Astrocyte of the spinal cord (primary cell): Measurements from ENCODE around the gene FBXL16.

ENCODE experiments used
- DNase-seq: peaks from one replicate; pipeline ENCODE4 v3.0.0; 2011; ENCODE audit warnings: low read depth, low spot score
- H3K4me3 ChIP-seq: 2 replicates; pipeline ENCODE4 v1.5.1; 2011; ENCODE audit warnings: low read depth, mild to moderate bottlenecking, low read length, moderate library complexity
- CTCF ChIP-seq: IDR thresholded peaks from 2 replicates; pipeline ENCODE4 v1.5.1; 2012; ENCODE audit warnings: low read depth, mild to moderate bottlenecking, low read length, inconsistent platforms
- in situ Hi-C: cut with HindIII; loops from 2 replicates; pipeline ENCODE4 v1.10.0; 2017; ENCODE audit warnings: low sequenced_read_pairs

The FBXL16 gene

GRCh38 chr16:708959-709358, 3.4 kb upstream of the FBXL16 start:
- TF ChIP-seq CTCF: no peak
- in situ Hi-C loops: no loop called here
- no peak overlapping the region for H3K4me3 ChIP-seq
- no peak for DNase-seq

- TF ChIP-seq CTCF: no peak
- no peak for DNase-seq
- H3K4me3 ChIP-seq: no peak overlapping the region
- in situ Hi-C loops: no loop called here
These were observed 2.4 kb upstream of the FBXL16 start for GRCh38 chr16:708019-708418.

GRCh38 chr16:707062-707538, 1.5 kb upstream of the FBXL16 start:
- H3K4me3 ChIP-seq: no peak overlapping the region
- no peak for DNase-seq
- TF ChIP-seq CTCF: no peak
- in situ Hi-C loops: no loop called here

- TF ChIP-seq CTCF: no peak
- no peak overlapping the region for H3K4me3 ChIP-seq
- DNase-seq: no peak
- in situ Hi-C loops: no loop called here
These were observed 824 bp upstream of the FBXL16 start for GRCh38 chr16:706189-707061.

- no peak for TF ChIP-seq CTCF
- no peak overlapping the region for H3K4me3 ChIP-seq
- DNase-seq: no peak
- in situ Hi-C loops: no loop called here
These were observed 835 bp downstream of the FBXL16 start for GRCh38 chr16:704552-705380.

- no peak for DNase-seq
- no peak overlapping the region for H3K4me3 ChIP-seq
- in situ Hi-C loops: no loop called here
- TF ChIP-seq CTCF: no peak
These were observed 1.6 kb downstream of the FBXL16 start for GRCh38 chr16:704047-704446.
